Measurements from ENCODE around the gene UBA3. TPM values are rescaled to one million over a fixed set of nuclear protein-coding genes. Genes with fewer than 3 reads are reported as not detected.

The UBA3 gene
- total and polyA plus RNA-seq, 10 of the 15 experiments (the other 5 are each of a cell fraction or from before 2014, with no cell fraction given), result 72.9 to 131 (median 102) TPM

DNA sequence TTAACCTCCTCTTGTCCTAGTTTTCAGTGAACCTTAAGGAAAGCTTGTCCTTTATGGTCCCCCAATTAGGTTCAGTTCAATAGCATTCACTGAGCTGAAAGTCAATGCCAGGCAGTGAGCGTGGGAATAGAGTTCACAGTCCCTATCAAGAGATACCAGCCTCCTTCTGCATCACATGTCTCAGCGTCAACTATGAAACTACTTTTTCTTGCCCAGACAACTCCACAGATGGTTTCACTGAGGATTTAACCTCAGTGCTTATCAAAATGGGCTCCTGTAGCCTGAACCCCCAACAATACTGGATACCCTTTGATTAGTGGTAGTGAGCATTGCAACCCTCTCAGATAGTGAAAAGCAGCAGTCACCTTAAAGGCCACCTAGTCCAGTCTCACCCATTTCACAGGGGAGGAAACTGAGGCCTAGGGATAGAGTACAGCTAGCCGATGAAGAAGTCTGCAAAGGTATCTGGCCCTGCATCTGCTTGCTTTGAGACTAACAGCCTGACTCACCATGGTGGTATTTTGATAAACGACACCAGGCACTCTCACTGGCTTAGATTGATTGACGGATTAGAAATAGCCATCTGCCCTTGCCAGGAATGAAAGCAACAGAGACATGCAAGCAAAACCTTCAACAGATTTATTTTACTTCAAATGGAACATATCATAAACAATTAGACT lies 1.6 kb upstream of the UBA3 start (continued):
- TF ChIP-seq, protein P1, sequence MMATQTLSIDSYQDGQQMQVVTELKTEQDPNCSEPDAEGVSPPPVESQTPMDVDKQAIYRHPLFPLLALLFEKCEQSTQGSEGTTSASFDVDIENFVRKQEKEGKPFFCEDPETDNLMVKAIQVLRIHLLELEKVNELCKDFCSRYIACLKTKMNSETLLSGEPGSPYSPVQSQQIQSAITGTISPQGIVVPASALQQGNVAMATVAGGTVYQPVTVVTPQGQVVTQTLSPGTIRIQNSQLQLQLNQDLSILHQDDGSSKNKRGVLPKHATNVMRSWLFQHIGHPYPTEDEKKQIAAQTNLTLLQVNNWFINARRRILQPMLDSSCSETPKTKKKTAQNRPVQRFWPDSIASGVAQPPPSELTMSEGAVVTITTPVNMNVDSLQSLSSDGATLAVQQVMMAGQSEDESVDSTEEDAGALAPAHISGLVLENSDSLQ (IDR thresholded peaks at IDR 0.05), result peak; percentile 81
- TF ChIP-seq DPF2 (IDR thresholded peaks at IDR 0.05) (0 out of 2 replicates have a peak, but pooled peaks have one; percentile 30), RUNX3 (IDR thresholded peaks at IDR 0.05; ENCODE audit: low read length) (peak; percentile 26; the same call in 1 of the 2 replicates), TBL1XR1 (IDR thresholded peaks at IDR 0.05; ENCODE audit: low read depth, low read length) (no peak), CREM (IDR thresholded peaks at IDR 0.05; ENCODE audit: low read depth) (no peak), FOXK2 (IDR thresholded peaks at IDR 0.05) (no peak), ZNF217 (IDR thresholded peaks at IDR 0.05) (peak; percentile 49; the same call in 1 of the 2 replicates), JUNB (IDR thresholded peaks at IDR 0.05) (no peak), MLLT1 (IDR thresholded peaks at IDR 0.05) (0 out of 2 replicates have a peak, but pooled peaks have one; percentile 25), MTA2 (IDR thresholded peaks at IDR 0.05; ENCODE audit: low read depth) (peak; percentile 36; the same call in 1 of the 2 replicates), BCL11A (IDR thresholded peaks at IDR 0.05; ENCODE audit: low read depth, low read length) (0 out of 2 replicates have a peak, but pooled peaks have one; percentile 2), E4F1 (IDR thresholded peaks at IDR 0.05; ENCODE audit: borderline replicate concordance, partially characterized antibody) (no peak)
- TF ChIP-seq, protein P2, sequence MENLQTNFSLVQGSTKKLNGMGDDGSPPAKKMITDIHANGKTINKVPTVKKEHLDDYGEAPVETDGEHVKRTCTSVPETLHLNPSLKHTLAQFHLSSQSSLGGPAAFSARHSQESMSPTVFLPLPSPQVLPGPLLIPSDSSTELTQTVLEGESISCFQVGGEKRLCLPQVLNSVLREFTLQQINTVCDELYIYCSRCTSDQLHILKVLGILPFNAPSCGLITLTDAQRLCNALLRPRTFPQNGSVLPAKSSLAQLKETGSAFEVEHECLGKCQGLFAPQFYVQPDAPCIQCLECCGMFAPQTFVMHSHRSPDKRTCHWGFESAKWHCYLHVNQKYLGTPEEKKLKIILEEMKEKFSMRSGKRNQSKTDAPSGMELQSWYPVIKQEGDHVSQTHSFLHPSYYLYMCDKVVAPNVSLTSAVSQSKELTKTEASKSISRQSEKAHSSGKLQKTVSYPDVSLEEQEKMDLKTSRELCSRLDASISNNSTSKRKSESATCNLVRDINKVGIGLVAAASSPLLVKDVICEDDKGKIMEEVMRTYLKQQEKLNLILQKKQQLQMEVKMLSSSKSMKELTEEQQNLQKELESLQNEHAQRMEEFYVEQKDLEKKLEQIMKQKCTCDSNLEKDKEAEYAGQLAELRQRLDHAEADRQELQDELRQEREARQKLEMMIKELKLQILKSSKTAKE (IDR thresholded peaks at IDR 0.05; ENCODE audit: low read depth, poor library complexity, severe bottlenecking), result peak; percentile 21
